ENCODE measurements around the gene MAPK8. TPM values are rescaled to one million over a fixed set of nuclear protein-coding genes. Genes with fewer than 3 reads are reported as not detected.

Gene MAPK8
- total and polyA plus RNA-seq, 9 of the 15 experiments (the other 6 are each of a cell fraction or from before 2014, with no cell fraction given) = 6.4 to 159 (median 71.0) TPM

- TF ChIP-seq, protein P1, sequence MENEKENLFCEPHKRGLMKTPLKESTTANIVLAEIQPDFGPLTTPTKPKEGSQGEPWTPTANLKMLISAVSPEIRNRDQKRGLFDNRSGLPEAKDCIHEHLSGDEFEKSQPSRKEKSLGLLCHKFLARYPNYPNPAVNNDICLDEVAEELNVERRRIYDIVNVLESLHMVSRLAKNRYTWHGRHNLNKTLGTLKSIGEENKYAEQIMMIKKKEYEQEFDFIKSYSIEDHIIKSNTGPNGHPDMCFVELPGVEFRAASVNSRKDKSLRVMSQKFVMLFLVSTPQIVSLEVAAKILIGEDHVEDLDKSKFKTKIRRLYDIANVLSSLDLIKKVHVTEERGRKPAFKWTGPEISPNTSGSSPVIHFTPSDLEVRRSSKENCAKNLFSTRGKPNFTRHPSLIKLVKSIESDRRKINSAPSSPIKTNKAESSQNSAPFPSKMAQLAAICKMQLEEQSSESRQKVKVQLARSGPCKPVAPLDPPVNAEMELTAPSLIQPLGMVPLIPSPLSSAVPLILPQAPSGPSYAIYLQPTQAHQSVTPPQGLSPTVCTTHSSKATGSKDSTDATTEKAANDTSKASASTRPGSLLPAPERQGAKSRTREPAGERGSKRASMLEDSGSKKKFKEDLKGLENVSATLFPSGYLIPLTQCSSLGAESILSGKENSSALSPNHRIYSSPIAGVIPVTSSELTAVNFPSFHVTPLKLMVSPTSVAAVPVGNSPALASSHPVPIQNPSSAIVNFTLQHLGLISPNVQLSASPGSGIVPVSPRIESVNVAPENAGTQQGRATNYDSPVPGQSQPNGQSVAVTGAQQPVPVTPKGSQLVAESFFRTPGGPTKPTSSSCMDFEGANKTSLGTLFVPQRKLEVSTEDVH (IDR thresholded peaks at IDR 0.05; ENCODE audit: low read depth, partially characterized antibody) = no peak
- TF ChIP-seq HDAC1 (IDR thresholded peaks at IDR 0.05) (0 out of 4 replicates have a peak, but pooled peaks of 1 of the 2 experiments have one; percentile 56), CBFA2T2 (conservative IDR thresholded peaks at IDR 0.05) (peak; percentile 44), KLF6 (CRISPR knock-in tag; IDR thresholded peaks at IDR 0.05; ENCODE audit: borderline replicate concordance) (no peak), GABPB1 (CRISPR knock-in tag; IDR thresholded peaks at IDR 0.05) (no peak), SREBF1 (IDR thresholded peaks at IDR 0.05; ENCODE audit: borderline replicate concordance, low read depth, low read length) (no peak), EHMT2 (IDR thresholded peaks at IDR 0.05) (no peak), TEAD4 (IDR thresholded peaks at IDR 0.05; ENCODE audit: low read length) (no peak; the same call in 1 of the 2 replicates), TEAD4 (CRISPR knock-in tag; IDR thresholded peaks at IDR 0.05; ENCODE audit: borderline replicate concordance) (no peak), PCBP2 (IDR thresholded peaks at IDR 0.05; ENCODE audit: low read depth, low read length, poor library complexity, severe bottlenecking) (no peak), PYGO2 (tag; IDR thresholded peaks at IDR 0.05) (no peak; the same call in 1 of the 2 replicates), ZBTB17 (CRISPR knock-in tag; IDR thresholded peaks at IDR 0.05) (peak; percentile 86), ZNF551 (CRISPR knock-in tag; IDR thresholded peaks at IDR 0.05) (no peak), CEBPB (tag; IDR thresholded peaks at IDR 0.05) (no peak), SIX5 (IDR thresholded peaks at IDR 0.05; ENCODE audit: borderline replicate concordance in 1 of 2, insufficient read depth in 1 of 2, low read depth in 1 of 2, low read length in 2 of 2) (no peak), ZNF121 (CRISPR knock-in tag; conservative IDR thresholded peaks at IDR 0.05) (no peak), SMC3 (conservative IDR thresholded peaks at IDR 0.05; ENCODE audit: insufficient read depth, low read depth, low read length) (no peak), GABPB2 (CRISPR knock-in tag; conservative IDR thresholded peaks at IDR 0.05) (no peak), THAP12 (CRISPR knock-in tag; IDR thresholded peaks at IDR 0.05) (peak; percentile 74), SRSF9 (IDR thresholded peaks at IDR 0.05; ENCODE audit: borderline replicate concordance, low read depth, low read length) (no peak), SETDB1 (IDR thresholded peaks at IDR 0.05; ENCODE audit: low read length) (no peak), NR3C1 (CRISPR knock-in tag; IDR thresholded peaks at IDR 0.05) (no peak), KLF16 (IDR thresholded peaks at IDR 0.05) (no peak), NR1H2 (CRISPR knock-in tag; IDR thresholded peaks at IDR 0.05) (no peak), HNRNPLL (IDR thresholded peaks at IDR 0.05; ENCODE audit: low read depth, low read length, poor library complexity, severe bottlenecking) (no peak)
These were observed 174.2 kb downstream of the MAPK8 start (continued) for GRCh38 chr10:48480397-48481374.

Data from K562 (cell line).